ENCODE results near the gene PLA2G4F.

GRCh38 chr15:42171122-42171521 is 14.7 kb upstream of the PLA2G4F start:
- TF ChIP-seq CTCF (IDR thresholded peaks at IDR 0.05) (no peak), POLR2A (IDR thresholded peaks at IDR 0.05) (no peak)
